Glomerular visceral epithelial cell (primary cell): ENCODE results near the gene VAV2.

Experiments
- DNase-seq: peaks from one replicate; pipeline ENCODE4 v3.0.0-alpha.2; 2016; ENCODE audit errors: extremely low spot score

The VAV2 gene

DNA sequence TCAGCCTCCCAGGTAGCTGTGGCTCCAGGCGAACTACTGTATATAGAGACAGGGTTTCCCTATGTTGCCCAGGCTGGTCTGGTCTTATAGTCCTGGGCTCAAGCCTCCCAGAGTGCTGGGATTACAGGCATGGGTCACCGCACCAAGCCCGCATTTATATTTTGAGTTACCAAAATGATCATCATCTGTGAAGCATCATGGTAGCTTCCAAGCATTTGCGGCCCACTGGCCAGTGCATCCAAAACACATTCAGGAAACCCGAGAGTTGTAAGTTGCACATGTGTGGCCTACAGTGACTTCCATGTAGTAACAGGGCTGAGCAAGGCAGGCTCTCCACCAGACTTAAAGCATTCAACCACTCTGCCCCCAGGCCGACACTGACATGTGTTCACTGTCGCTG, 35.4 kb upstream of the VAV2 start:
- no peak for DNase-seq

DNA sequence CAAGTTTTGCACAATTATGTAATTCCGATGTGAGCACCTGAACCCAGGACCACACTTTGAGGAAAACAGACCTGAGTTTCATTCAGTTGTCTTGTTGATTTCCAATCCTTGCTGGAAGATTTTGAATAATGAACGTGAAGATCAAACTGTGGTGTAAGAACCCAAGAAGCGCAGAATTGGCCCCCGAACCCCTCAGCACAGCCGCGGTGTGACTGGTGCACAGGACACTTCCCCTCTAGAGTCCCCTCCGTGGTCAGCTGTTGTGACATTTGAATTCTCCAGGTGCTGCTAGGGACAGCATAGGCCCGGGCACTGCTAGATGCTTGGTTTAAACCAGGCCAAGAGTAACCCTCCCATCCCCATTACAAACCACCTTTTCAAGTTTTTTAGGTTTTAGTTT, 34.9 kb upstream of the VAV2 start:
- DNase-seq: no peak

DNA sequence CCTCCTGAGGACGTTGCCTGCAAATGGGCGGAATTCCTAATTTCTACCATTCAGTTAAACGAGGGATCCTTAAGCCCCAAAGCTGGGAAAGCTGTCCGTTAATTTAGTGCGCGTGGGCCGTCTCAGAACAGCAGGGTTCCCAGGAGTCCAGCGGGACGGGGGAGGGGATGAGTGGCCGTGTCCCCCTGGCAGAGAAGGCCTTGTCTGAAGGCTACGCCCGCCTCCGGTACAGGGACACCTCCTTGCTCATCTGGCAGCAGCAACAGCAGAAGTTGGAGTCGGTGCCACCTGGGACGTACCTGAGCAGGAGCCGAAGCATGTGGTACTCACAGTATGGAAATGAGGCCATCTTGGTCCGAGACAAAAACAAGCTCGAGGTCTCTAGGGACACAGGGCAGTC, 34.5 kb upstream of the VAV2 start:
- DNase-seq: no peak

DNA sequence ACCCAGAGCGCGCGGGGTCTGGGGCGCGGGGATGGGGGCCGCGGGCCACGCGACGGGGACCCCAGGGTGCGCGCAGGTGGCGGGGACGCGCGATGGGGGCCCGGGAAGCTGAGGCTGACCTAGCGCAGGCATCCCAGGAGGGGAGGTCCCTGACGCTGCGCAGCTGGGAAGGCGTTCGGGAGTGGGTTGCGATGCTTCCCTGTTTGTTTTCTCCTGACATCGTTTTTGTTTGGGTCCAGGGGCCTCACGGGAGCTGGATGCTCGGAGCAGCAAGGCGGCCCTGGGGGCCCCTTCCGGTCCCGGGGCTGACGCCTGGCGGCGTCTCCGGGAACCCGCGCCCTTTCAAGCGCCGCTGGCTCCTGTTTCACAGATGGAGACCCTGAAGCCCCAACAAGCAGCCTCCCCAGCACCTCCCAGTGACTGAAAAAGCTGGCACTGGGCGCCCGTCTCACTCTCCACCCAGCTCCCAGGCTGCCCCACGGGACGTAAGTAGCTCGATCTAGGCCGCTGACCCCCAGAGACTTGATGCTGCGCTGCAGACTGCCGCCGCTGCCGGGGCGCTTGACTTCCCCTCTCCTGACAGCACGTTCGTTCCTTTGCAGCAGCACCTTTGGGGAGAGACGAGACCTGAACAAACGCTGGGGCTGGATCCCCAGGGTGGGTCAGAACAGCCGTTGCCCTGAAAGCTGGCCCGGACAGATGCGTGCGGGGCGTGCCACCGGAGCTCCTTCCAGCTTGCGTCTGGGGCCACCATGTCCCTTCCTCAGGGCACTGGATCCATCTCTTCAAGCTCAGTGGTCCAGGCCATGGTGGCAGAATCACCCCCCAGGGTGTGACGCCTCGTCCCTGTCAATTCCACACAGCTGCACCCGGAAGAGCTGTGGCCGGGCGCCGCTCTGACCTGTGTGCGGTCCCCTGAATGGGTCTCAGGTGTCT, 33.8 kb upstream of the VAV2 start:
- peak; percentile 45 for DNase-seq

DNA sequence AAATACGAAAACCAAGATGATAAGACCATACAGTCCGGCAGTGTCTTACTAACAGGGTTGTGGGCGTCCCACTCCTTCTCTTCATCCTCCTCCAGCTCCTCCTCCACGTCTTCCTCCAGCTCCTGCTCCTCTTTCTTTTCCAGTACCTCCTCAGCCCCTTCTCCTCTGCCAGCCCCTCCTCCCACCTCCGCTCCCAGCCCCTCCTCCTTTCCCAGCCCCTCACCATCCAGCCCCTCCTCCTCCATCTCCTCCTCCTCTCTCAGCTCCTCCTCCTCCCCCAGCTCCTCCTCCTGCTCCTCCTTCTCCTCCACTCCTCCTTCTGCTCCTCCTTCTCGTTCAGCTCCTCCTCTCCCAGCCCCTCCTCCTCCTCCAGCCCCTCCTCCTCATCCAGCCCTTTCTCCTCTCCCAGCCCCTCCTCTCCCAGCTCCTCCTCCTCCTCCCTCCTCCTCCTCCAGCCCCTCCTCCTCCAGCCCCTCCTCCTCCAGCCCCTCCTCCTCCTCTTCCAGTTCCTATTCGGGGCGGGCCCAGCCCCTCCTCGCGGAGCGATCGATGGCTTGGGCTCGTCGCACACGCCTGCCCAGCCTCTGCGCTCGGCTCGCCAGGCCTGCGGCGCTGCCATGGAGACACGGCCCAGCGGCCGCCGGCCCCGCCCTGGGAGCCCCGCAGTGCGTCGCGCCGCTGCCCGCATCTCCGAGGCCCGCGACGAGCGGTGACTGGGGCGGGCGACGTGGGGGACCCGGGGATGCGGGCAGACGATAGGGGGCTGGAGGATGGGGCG, 32.9 kb upstream of the VAV2 start, which contains the start of gene BRD3OS:
BRD3OS (plus strand) TSS at position 654 of the 778 bp plus-strand sequence. CDS start 1,267 bp downstream, outside the sequence.
- DNase-seq: peak; percentile 100

DNA sequence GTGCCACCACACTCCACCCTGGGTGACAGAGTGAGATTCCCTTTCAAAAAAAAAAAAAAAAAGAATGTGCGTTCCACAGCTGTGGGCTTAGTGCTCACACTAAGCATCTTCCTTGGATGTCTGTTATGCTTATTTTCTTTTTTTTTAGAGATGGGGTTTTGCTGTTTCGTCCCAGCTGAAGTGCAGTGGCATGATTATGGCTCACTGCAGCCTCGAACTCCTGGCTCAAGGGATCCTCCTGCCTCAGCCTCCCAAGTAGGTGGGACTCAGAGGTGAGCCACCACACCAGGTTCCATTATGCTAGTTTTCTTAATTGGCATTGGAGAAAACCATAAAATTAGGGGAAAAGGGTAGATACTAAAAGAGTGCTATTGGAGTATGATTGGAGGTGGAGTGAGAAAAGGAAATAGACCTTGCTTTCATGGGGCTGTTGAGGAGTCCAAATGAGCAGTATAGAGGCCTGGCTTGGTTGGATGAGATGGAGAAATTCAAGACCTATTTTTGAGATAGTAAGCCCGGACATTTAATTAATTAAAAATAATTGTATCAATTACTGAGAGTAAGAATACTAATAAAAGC, 32.2 kb upstream of the VAV2 start:
- DNase-seq: no peak

DNA sequence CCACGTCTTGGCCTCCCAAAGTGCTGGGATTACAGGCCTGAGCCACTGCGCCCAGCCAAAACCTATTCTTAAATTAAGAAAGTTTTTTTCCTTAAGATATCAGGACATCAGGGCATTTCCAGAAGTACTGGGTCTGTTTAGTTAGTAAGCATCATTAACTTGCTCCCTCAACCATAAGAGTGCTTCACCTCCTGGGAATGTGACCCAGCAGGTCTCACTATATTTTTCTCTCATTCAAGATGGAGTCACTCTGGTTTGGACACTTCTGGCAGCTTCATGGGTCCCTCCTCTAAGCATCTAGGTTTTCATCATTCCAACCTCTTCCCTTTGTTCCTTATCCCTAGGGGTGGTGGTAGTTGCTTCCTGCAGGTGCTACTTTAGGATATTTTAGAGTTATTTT, 22.8 kb upstream of the VAV2 start:
- DNase-seq: peak; percentile 28

DNA sequence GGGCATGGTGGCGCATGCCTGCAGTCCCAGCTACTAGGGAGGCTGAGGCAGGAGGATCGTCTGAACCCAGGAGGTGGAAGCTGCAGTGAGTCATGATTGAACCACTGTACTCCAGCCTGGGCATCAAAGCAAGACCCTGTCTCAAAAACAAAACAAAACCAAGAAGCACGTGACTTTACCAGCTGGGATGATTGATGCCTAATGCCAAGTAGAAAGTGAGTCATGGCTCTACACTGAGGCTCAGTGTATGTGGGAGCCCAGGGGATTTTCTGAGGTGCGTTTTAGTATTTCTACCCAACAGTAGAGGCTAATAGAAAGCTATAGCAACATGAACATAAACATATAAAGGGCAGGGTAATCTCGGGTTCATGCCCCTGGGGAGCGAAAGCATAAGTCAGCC, 19.3 kb upstream of the VAV2 start:
- DNase-seq: no peak

DNA sequence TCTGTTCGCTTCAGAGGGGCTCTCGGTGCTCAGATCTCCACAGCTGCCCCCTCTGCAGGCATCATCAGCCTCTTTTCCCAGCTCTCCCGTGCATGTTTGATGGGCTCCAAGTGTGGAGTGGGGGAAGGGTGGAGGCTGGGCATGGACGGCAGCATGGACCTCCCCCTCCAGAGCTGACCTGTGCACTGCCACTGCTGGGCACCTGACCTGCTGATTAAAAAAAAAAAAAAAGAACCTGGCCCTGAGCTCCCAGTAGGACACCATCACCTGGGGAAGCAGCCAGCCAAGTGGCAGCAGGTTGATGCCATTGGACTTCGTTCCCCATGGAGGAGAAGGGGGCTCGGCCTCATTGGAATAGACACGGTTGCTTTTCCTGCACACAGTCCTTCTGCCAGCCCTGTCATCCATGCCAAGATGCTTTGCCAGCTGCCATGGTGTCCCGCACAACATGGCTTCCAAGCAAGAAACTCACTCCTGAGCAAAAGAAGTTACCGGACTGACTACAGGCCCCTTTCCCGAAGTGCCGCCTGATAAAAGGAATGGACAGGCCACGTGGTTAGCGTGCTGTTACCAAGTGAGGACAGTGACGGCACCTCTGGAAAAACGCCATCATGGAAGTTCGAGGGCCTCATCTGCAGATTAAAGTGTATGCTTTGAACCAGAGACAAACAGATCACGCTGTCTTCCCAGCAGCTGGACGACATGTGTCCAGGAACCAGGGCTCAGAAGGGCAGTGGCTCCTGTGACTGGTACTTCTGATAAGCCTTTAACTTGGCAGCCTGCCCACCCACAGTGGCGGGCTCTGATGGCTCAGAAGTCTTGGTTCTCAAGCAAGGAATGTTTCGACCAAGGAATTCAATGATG, 18.4 kb upstream of the VAV2 start:
- peak; percentile 34 for DNase-seq

DNA sequence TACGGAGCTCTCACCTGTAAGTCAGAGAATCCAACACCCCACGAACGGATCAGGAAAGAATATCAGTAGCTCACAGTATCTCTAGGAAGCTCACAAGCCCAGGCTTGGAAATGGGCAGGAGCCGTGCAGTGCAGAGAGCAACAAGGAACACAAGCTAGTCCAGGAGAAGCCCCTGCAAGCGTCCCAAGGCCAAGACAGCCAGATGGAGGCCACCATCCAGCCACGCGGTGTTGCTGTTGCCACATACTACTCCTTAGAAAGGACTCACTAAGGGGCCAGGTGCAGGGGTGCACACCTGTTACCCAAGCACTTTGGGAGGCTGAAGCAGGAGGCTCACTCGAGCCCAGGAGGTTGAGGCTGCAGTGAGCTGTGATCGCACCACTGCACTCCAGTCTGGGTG, 15.4 kb upstream of the VAV2 start:
- no peak for DNase-seq

DNA sequence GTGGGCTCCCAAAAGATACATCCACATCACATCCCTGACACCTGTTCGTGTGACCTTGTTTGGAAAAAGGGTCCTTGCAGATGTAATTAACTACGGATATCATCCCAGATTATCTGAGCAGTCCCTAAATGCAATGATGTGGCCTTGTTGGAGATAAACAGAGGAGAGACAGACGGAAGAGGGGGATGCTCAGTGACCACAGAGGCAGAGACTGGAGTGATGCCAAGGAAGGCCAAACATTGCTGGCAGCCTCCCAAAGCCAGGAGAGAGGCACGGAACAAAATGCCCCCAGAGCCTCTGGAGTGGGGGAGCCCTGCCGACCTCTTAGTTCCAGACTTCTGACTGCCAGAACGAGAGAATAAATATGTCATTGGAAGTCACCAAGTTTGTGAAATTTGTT, 15.0 kb upstream of the VAV2 start:
- DNase-seq: peak; percentile 29

DNA sequence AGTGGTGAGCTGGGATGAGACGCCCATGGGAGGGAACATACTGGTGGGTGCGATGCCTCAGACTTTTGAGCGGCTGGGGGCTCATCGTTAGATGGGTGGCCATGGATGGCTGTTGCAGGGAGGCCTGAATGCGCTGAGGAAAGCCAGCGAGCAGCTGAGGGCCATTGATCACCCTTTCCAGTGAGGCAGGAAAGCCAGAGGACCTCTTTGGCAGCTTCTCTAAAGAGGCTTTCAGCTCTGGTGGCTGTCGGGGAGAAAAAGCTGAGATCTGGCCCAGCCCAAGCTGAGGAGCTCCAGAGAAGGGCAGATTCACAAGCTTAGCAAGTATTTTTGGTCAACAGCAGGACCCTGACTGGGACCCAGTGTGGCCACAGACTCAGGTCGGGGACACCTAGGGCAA, 13.3 kb upstream of the VAV2 start:
- DNase-seq: no peak

DNA sequence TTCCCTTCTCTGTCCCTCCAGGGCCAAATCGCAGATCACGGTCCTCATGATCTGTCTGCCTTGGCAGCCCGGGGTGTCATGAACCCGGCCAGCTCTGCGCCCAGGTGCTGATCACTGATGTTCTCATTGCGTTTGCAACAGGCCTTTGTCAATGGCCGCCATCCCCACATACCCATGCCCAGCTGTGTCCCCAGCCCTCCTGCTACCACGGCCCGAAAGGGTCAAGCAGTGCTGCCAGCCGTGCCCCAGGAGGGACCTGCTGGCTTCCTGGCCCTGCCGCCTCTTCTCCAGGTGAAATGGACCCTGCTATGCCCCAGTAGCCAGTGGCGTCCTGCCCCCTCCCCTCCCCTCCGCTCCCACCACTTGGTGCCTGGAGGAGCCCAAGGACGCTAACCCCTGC, 12.8 kb upstream of the VAV2 start:
- DNase-seq: no peak

DNA sequence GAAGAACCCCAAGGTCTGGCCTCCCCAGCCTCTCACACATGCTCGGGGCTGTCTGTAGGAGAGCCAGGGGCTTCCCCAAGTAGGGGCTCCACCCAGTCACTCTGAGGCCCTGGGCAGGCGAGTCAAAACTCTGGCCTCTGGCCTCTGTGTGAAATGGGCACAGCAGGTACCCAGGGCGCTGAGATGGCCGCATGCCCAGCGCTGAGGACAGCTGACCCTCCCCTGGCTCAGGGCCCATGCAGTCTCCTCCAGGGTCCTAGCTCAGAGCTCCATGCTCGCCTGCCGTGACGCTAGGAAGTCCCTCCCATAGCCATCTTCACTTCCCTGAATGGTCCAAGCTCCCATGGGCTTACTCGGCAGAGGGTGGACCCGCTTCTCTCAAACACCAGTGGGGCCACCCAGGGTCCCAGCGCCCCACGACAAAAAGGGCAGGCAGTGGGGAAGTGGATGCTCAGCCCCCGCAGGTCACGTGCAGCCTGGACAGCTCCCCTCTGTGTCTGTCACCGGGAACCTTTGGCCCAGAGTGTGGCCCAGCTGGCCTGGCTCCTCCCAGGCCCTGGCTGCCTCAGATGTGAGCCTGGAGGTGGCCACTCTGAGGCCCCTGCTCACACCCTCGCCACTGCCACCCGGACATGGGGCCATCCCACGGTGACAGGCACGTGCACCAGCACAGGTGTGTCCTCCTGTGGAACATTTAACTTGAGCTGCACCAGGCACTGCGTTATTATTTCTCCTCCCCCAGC, 12.2 kb upstream of the VAV2 start:
- DNase-seq: no peak

DNA sequence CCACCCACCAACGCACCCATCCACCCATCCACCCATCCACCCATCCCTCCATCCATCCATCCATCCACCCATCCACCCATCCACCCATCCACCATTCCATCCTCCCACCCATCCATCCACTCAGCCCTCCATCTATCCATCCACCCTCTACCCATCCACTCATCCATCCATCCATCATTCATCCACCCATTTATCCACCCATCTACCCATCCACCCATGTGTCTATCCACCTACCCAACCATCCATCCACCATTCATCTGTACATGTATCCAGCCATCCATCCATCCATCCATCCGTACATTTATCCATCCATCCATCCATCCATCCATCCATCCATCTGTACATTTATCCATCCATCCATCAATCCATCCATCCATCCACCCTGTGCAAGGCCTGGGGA, 11.1 kb upstream of the VAV2 start:
- DNase-seq: no peak

DNA sequence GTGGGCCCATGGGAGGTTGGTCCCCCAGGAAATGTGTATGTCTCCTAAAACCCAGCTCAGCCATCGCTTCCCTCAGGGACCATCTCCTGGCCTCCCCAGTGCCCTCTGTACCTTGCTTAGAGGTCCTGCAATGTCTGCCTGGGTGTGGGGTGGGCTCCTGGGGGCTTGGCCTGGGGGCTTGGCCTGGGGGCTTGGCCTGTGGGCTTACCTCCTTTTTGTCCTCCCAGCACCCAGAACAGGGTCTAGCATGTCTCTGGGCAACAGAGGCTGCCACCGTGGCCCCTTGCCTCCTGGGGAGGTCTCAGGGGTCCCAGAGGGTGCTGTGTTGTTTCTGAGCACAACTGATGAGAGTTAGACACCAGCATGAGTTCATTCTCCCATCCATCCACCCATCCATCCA, 10.7 kb upstream of the VAV2 start:
- no peak for DNase-seq

DNA sequence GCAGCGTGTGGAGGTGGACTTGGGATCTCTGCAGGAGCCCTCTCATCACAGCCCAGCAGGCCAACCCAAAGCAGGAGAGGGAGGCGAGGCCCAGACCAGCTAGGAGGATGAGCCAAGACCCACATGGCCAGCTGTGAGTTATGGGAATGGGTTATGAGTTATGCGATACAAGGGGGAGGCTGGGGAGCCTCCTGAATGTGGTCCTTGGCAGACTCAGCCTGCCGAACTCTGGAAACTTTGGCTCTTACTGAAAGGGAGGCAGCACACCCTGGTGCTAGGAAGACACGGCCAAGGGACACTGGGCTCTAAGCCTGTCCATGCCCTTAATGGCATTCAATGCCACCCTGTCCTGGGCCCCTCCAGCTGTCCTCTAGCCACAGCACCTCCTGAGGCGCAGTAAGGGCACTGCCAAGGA, 7.7 kb upstream of the VAV2 start:
- no peak for DNase-seq

DNA sequence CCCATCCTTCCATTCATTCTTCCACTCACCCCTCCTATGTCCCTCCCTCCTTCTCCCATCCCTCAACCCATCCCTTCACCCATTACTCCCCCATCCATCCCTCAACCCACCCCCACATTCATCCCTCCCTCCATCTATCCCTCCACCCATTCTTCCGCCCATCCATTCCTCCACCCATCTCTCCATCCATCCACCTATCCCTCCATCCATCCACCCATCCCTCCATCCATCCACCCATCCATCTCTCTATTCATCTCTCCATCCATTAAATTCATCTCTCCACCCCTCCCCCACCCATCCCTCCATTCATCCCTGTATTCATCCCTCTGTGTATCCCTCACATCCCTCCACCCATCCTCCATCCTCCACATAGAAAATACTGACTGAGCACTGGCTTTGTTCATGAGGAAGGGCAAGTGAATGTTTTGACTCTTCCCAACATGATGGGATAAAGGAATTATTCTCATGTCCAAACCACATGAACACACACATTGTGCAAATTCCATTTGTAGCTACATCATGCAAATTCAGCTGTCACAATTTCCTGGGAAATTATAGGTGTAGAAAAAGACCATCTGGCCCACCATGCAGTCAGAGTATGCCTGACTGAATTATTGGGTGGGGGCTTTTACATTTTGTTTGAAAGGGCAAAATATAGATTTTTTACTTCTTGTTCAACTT, 6.9 kb upstream of the VAV2 start:
- DNase-seq: no peak

DNA sequence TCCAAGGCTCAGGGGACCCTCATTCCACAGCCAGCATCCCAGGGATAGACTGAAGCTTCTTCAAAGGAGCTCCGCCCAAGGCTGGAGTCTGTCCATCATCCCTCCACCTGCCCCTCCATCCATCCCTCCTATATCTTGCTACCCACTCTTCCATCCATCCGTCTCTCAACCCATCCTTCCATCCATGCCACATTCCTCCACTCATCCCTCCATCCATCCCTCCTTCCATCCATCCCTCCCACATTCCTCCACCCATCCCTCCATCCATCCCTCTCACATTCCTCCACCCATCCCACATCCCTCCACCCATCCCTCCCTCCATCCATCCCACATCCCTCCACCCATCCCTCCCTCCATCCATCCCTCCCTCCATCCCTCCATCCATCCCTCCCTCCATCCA, 5.5 kb upstream of the VAV2 start:
- DNase-seq: no peak
